ENCODE data around the gene ZNF574. TPM values are rescaled to one million over a fixed set of nuclear protein-coding genes. Genes with fewer than 3 reads are reported as not detected.
A peak's percentile ranks its signal among the peaks of the same experiment; 100 is the strongest.

Gene ZNF574
- total and polyA plus RNA-seq, 2 donors from 2014 or later = 7.2 to 12.7 TPM

- Histone ChIP-seq H3K4me1 (ENCODE audit: control insufficient read depth in 2 of 3, insufficient read depth in 2 of 3, low read depth in 1 of 3, low read length in 3 of 3) (peaks cover 0 to 3% (median 0%) of the 10 kb centered on the region in 3 donors), H3K9ac (ENCODE audit: low read length in 3 of 3) (no peak overlapping the region), H3K9me3 (ENCODE audit: control insufficient read depth in 2 of 3, insufficient read depth in 1 of 3, low read length in 3 of 3) (no peaks in the 10 kb centered on the region), H3K27me3 (ENCODE audit: control insufficient read depth, insufficient read depth, low read length) (no peaks in the 10 kb centered on the region), H3K36me3 (ENCODE audit: control insufficient read depth in 2 of 3, insufficient read depth in 3 of 3, low read length in 3 of 3) (no peaks in the 10 kb centered on the region), H3K4me3 (ENCODE audit: low read length in 3 of 3) (no peak overlapping the region), H3K27ac (ENCODE audit: low read depth in 2 of 2, low read length in 2 of 2) (no peak overlapping the region)
- DNase-seq (no peak), FAIRE-seq (no peak)
- TF ChIP-seq CTCF (IDR thresholded peaks at IDR 0.05; ENCODE audit: borderline replicate concordance, extremely low read depth, insufficient read depth) = no peak
- intact Hi-C loops (cut with DNase I) = no loop called here
Measured at GRCh38 chr19:42111811-42112210, 35.8 kb downstream of the ZNF574 start.

- Histone ChIP-seq H3K27ac (ENCODE audit: low read depth in 2 of 2, low read length in 2 of 2) (no peak overlapping the region), H3K9me3 (ENCODE audit: control insufficient read depth in 2 of 3, insufficient read depth in 1 of 3, low read length in 3 of 3) (no peaks in the 10 kb centered on the region), H3K4me3 (ENCODE audit: low read length in 3 of 3) (no peak overlapping the region), H3K27me3 (ENCODE audit: control insufficient read depth, insufficient read depth, low read length) (no peaks in the 10 kb centered on the region), H3K9ac (ENCODE audit: low read length in 3 of 3) (no peak overlapping the region), H3K36me3 (ENCODE audit: control insufficient read depth in 2 of 3, insufficient read depth in 3 of 3, low read length in 3 of 3) (no peaks in the 10 kb centered on the region), H3K4me1 (ENCODE audit: control insufficient read depth in 2 of 3, insufficient read depth in 2 of 3, low read depth in 1 of 3, low read length in 3 of 3) (peaks cover 0 to 3% (median 0%) of the 10 kb centered on the region in 3 donors)
- TF ChIP-seq CTCF (IDR thresholded peaks at IDR 0.05; ENCODE audit: borderline replicate concordance, extremely low read depth, insufficient read depth) = no peak
- intact Hi-C loops (cut with DNase I) = no loop called here
- FAIRE-seq (no peak), DNase-seq (no peak)
Measured at GRCh38 chr19:42113641-42114348, 37.8 kb downstream of the ZNF574 start.

- no peak overlapping the region for H3K9ac ChIP-seq (ENCODE audit: low read length in 3 of 3)
- no peak overlapping the region for H3K4me3 ChIP-seq (ENCODE audit: low read length in 3 of 3)
- no peaks in the 10 kb centered on the region for H3K36me3 ChIP-seq (ENCODE audit: control insufficient read depth in 2 of 3, insufficient read depth in 3 of 3, low read length in 3 of 3)
- intact Hi-C loops (cut with DNase I) = no loop called here
- H3K27me3 ChIP-seq (ENCODE audit: control insufficient read depth, insufficient read depth, low read length) = no peaks in the 10 kb centered on the region
- TF ChIP-seq CTCF (IDR thresholded peaks at IDR 0.05; ENCODE audit: borderline replicate concordance, extremely low read depth, insufficient read depth) = no peak
- DNase-seq (peak in 2 of 5 donors; percentile 29 to 35), FAIRE-seq (no peak)
- H3K27ac ChIP-seq (ENCODE audit: low read depth in 2 of 2, low read length in 2 of 2) = no peak overlapping the region
- H3K4me1 ChIP-seq (ENCODE audit: control insufficient read depth in 2 of 3, insufficient read depth in 2 of 3, low read depth in 1 of 3, low read length in 3 of 3) = peaks cover 0 to 3% (median 0%) of the 10 kb centered on the region in 3 donors
- no peaks in the 10 kb centered on the region for H3K9me3 ChIP-seq (ENCODE audit: control insufficient read depth in 2 of 3, insufficient read depth in 1 of 3, low read length in 3 of 3)
Measured at GRCh38 chr19:42114412-42114811, 38.4 kb downstream of the ZNF574 start.
